HG03342 (cell line): ENCODE data around the gene CFAP251.
A peak's percentile ranks its signal among the peaks of the same experiment; 100 is the strongest.
"Not testable (repeated sequence)": the region's sequence is repeated elsewhere in the genome, so short reads cannot be mapped to it uniquely, and the experiment has no call there.

ENCODE experiments used
- ATAC-seq: cut with Tn5 transposase; IDR thresholded peaks from one replicate; pipeline ENCODE4 v1.9.1; 2021; ENCODE audit warnings: mild to moderate bottlenecking, moderate library complexity; ENCODE audit not compliant: unreplicated experiment

Gene CFAP251

GRCh38 chr12:122024132-122024785 is 105.9 kb downstream of the CFAP251 start:
- no peak for ATAC-seq

- ATAC-seq: no peak
Measured at GRCh38 chr12:122026706-122027333, 108.4 kb downstream of the CFAP251 start.

- ATAC-seq: no peak
Measured at GRCh38 chr12:122028165-122028904, 109.9 kb downstream of the CFAP251 start.

- ATAC-seq: no peak
Measured at GRCh38 chr12:122028905-122029560, 110.6 kb downstream of the CFAP251 start.

GRCh38 chr12:122029620-122030423 is 111.4 kb downstream of the CFAP251 start:
- ATAC-seq: no peak

GRCh38 chr12:122030424-122031035 is 112.1 kb downstream of the CFAP251 start:
- no peak for ATAC-seq

GRCh38 chr12:122031342-122032216 is 113.2 kb downstream of the CFAP251 start:
- no peak for ATAC-seq

GRCh38 chr12:122032580-122032979 is 114.2 kb downstream of the CFAP251 start:
- ATAC-seq: no peak

GRCh38 chr12:122035292-122035691 is 116.9 kb downstream of the CFAP251 start:
- no peak for ATAC-seq

- ATAC-seq: no peak
Measured at GRCh38 chr12:122036153-122036552, 117.8 kb downstream of the CFAP251 start.

GRCh38 chr12:122040579-122041386 is 122.4 kb downstream of the CFAP251 start:
- ATAC-seq: peak; percentile 48

- not testable (repeated sequence) for ATAC-seq
Measured at GRCh38 chr12:122041458-122041857, 123.1 kb downstream of the CFAP251 start.

- no peak for ATAC-seq
Measured at GRCh38 chr12:122042910-122043309, 124.5 kb downstream of the CFAP251 start.

- ATAC-seq: no peak
Measured at GRCh38 chr12:122043476-122043875, 125.1 kb downstream of the CFAP251 start.

- ATAC-seq: no peak
Measured at GRCh38 chr12:122045262-122045661, 126.9 kb downstream of the CFAP251 start.

GRCh38 chr12:122046145-122046544 is 127.8 kb downstream of the CFAP251 start:
- ATAC-seq: no peak

GRCh38 chr12:122048151-122048550 is 129.8 kb downstream of the CFAP251 start:
- ATAC-seq: no peak

GRCh38 chr12:122049827-122050226 is 131.4 kb downstream of the CFAP251 start:
- ATAC-seq: no peak
